Measurements from ENCODE around the gene SWAP70.

SWAP70 gene

GRCh38 chr11:9711454-9712307 lies 47.8 kb downstream of the SWAP70 start:
- Histone ChIP-seq H3K23ac (ENCODE audit: low read length in 2 of 2) (no peak overlapping the region), H3K27me3 (ENCODE audit: control insufficient read depth in 1 of 2, insufficient read depth in 1 of 2, low read length in 2 of 2) (no peaks in the 10 kb centered on the region), H2BK5ac (ENCODE audit: low read depth, low read length, poor library complexity, severe bottlenecking) (no peak overlapping the region), H3K9ac (ENCODE audit: low read length) (no peak overlapping the region), H3K79me1 (replicated peaks; ENCODE audit: low read length, poor library complexity, severe bottlenecking) (peaks cover 30% of the 10 kb centered on the region), H3K9me3 (ENCODE audit: control insufficient read depth, low read length) (no peaks in the 10 kb centered on the region), H4K91ac (ENCODE audit: low read length) (no peak overlapping the region), H4K8ac (ENCODE audit: low read length) (no peak overlapping the region), H3K4me1 (ENCODE audit: control insufficient read depth, insufficient read depth, low read depth, low read length) (peaks cover 7% of the 10 kb centered on the region), H3K27ac (ENCODE audit: low read length, poor library complexity, severe bottlenecking) (no peak overlapping the region), H2BK120ac (ENCODE audit: low read depth, low read length) (no peak overlapping the region), H3K4me2 (ENCODE audit: low read length, poor library complexity, severe bottlenecking) (no peak overlapping the region), H3K4ac (ENCODE audit: low read depth in 1 of 2, low read length in 2 of 2) (no peak overlapping the region), H2BK15ac (ENCODE audit: low read depth, poor library complexity, severe bottlenecking) (no peak overlapping the region), H3K4me3 (ENCODE audit: insufficient read depth in 1 of 2, low read depth in 1 of 2, low read length in 2 of 2) (no peak overlapping the region), H3K18ac (ENCODE audit: low read depth in 1 of 2, low read length in 2 of 2) (no peak overlapping the region), H2AFZ (ENCODE audit: low read depth, low read length) (no peak overlapping the region), H3K36me3 (ENCODE audit: control insufficient read depth in 1 of 2, insufficient read depth in 2 of 2, low read depth in 1 of 2, low read length in 2 of 2) (peaks cover 8 to 20% of the 10 kb centered on the region in 2 experiments), H3K14ac (ENCODE audit: low read length in 2 of 2) (no peak overlapping the region), H2AK5ac (ENCODE audit: low read length, severe bottlenecking) (peak overlapping the region; percentile 65), H2BK12ac (ENCODE audit: low read length in 2 of 2) (no peak overlapping the region)
- 85% methylated on average over 7 of the region's 7 CpGs for WGBS
- DNase-seq, result no peak

- no peak overlapping the region for H2BK15ac ChIP-seq (ENCODE audit: low read depth, poor library complexity, severe bottlenecking)
- peaks cover 12% of the 10 kb centered on the region for H3K4me1 ChIP-seq (ENCODE audit: control insufficient read depth, insufficient read depth, low read depth, low read length)
- no peaks in the 10 kb centered on the region for H3K27me3 ChIP-seq (ENCODE audit: control insufficient read depth in 1 of 2, insufficient read depth in 1 of 2, low read length in 2 of 2)
- H4K91ac ChIP-seq (ENCODE audit: low read length), result no peak overlapping the region
- H3K4me3 ChIP-seq (ENCODE audit: insufficient read depth in 1 of 2, low read depth in 1 of 2, low read length in 2 of 2), result no peak overlapping the region
- no peaks in the 10 kb centered on the region for H3K9me3 ChIP-seq (ENCODE audit: control insufficient read depth, low read length)
- no peak overlapping the region for H3K14ac ChIP-seq (ENCODE audit: low read length in 2 of 2)
- H3K79me1 ChIP-seq (replicated peaks; ENCODE audit: low read length, poor library complexity, severe bottlenecking), result peaks cover 28% of the 10 kb centered on the region
- no peak overlapping the region for H3K9ac ChIP-seq (ENCODE audit: low read length)
- no peak overlapping the region for H2BK12ac ChIP-seq (ENCODE audit: low read length in 2 of 2)
- no peak overlapping the region for H2AK5ac ChIP-seq (ENCODE audit: low read length, severe bottlenecking)
- no peak overlapping the region for H2BK5ac ChIP-seq (ENCODE audit: low read depth, low read length, poor library complexity, severe bottlenecking)
- H2BK120ac ChIP-seq (ENCODE audit: low read depth, low read length), result no peak overlapping the region
- no peak overlapping the region for H3K27ac ChIP-seq (ENCODE audit: low read length, poor library complexity, severe bottlenecking)
- H3K18ac ChIP-seq (ENCODE audit: low read depth in 1 of 2, low read length in 2 of 2), result no peak overlapping the region
- H2AFZ ChIP-seq (ENCODE audit: low read depth, low read length), result no peak overlapping the region
- H4K8ac ChIP-seq (ENCODE audit: low read length), result no peak overlapping the region
- H3K23ac ChIP-seq (ENCODE audit: low read length in 2 of 2), result no peak overlapping the region
- peaks cover 8 to 20% of the 10 kb centered on the region in 2 experiments for H3K36me3 ChIP-seq (ENCODE audit: control insufficient read depth in 1 of 2, insufficient read depth in 2 of 2, low read depth in 1 of 2, low read length in 2 of 2)
- DNase-seq, result no peak
- no peak overlapping the region for H3K4me2 ChIP-seq (ENCODE audit: low read length, poor library complexity, severe bottlenecking)
- whole genome bisulfite sequencing, result 93% methylated on average over 4 of the region's 5 CpGs
- no peak overlapping the region for H3K4ac ChIP-seq (ENCODE audit: low read depth in 1 of 2, low read length in 2 of 2)
Measured at GRCh38 chr11:9714272-9714940, 50.5 kb downstream of the SWAP70 start.

GRCh38 chr11:9716275-9717039 lies 52.6 kb downstream of the SWAP70 start:
- peaks cover 8% of the 10 kb centered on the region for H3K4me1 ChIP-seq (ENCODE audit: control insufficient read depth, insufficient read depth, low read depth, low read length)
- H2AFZ ChIP-seq (ENCODE audit: low read depth, low read length), result no peak overlapping the region
- H3K4me2 ChIP-seq (ENCODE audit: low read length, poor library complexity, severe bottlenecking), result no peak overlapping the region
- H2BK12ac ChIP-seq (ENCODE audit: low read length in 2 of 2), result no peak overlapping the region
- H3K4ac ChIP-seq (ENCODE audit: low read depth in 1 of 2, low read length in 2 of 2), result no peak overlapping the region
- H2BK120ac ChIP-seq (ENCODE audit: low read depth, low read length), result no peak overlapping the region
- peaks cover 11 to 24% of the 10 kb centered on the region in 2 experiments for H3K36me3 ChIP-seq (ENCODE audit: control insufficient read depth in 1 of 2, insufficient read depth in 2 of 2, low read depth in 1 of 2, low read length in 2 of 2)
- no peaks in the 10 kb centered on the region for H3K27me3 ChIP-seq (ENCODE audit: control insufficient read depth in 1 of 2, insufficient read depth in 1 of 2, low read length in 2 of 2)
- peak overlapping the region in 1 of 2 experiments; percentile 13 for H3K4me3 ChIP-seq (ENCODE audit: insufficient read depth in 1 of 2, low read depth in 1 of 2, low read length in 2 of 2)
- DNase-seq, result peak; percentile 60
- H3K9me3 ChIP-seq (ENCODE audit: control insufficient read depth, low read length), result no peaks in the 10 kb centered on the region
- peak overlapping the region; percentile 38 for H3K9ac ChIP-seq (ENCODE audit: low read length)
- no peak overlapping the region for H3K23ac ChIP-seq (ENCODE audit: low read length in 2 of 2)
- no peak overlapping the region for H4K91ac ChIP-seq (ENCODE audit: low read length)
- H2AK5ac ChIP-seq (ENCODE audit: low read length, severe bottlenecking), result peak overlapping the region; percentile 59
- peak overlapping the region; percentile 40 for H3K27ac ChIP-seq (ENCODE audit: low read length, poor library complexity, severe bottlenecking)
- H3K14ac ChIP-seq (ENCODE audit: low read length in 2 of 2), result no peak overlapping the region
- peaks cover 27% of the 10 kb centered on the region for H3K79me1 ChIP-seq (replicated peaks; ENCODE audit: low read length, poor library complexity, severe bottlenecking)
- no peak overlapping the region for H2BK5ac ChIP-seq (ENCODE audit: low read depth, low read length, poor library complexity, severe bottlenecking)
- H4K8ac ChIP-seq (ENCODE audit: low read length), result peak overlapping the region; percentile 87
- 56% methylated on average over 4 of the region's 4 CpGs for WGBS
- H2BK15ac ChIP-seq (ENCODE audit: low read depth, poor library complexity, severe bottlenecking), result no peak overlapping the region
- H3K18ac ChIP-seq (ENCODE audit: low read depth in 1 of 2, low read length in 2 of 2), result peak overlapping the region in 1 of 2 experiments; percentile 64

GRCh38 chr11:9717040-9717357 lies 53.1 kb downstream of the SWAP70 start:
- no peak overlapping the region for H3K18ac ChIP-seq (ENCODE audit: low read depth in 1 of 2, low read length in 2 of 2)
- H3K9me3 ChIP-seq (ENCODE audit: control insufficient read depth, low read length), result no peaks in the 10 kb centered on the region
- no peak overlapping the region for H2BK5ac ChIP-seq (ENCODE audit: low read depth, low read length, poor library complexity, severe bottlenecking)
- H3K36me3 ChIP-seq (ENCODE audit: control insufficient read depth in 1 of 2, insufficient read depth in 2 of 2, low read depth in 1 of 2, low read length in 2 of 2), result peaks cover 11 to 24% of the 10 kb centered on the region in 2 experiments
- H3K14ac ChIP-seq (ENCODE audit: low read length in 2 of 2), result no peak overlapping the region
- peaks cover 26% of the 10 kb centered on the region for H3K79me1 ChIP-seq (replicated peaks; ENCODE audit: low read length, poor library complexity, severe bottlenecking)
- no peak overlapping the region for H3K23ac ChIP-seq (ENCODE audit: low read length in 2 of 2)
- peak overlapping the region; percentile 40 for H3K27ac ChIP-seq (ENCODE audit: low read length, poor library complexity, severe bottlenecking)
- no peak overlapping the region for H3K4me2 ChIP-seq (ENCODE audit: low read length, poor library complexity, severe bottlenecking)
- no peak overlapping the region for H2BK12ac ChIP-seq (ENCODE audit: low read length in 2 of 2)
- no peak overlapping the region for H3K4me3 ChIP-seq (ENCODE audit: insufficient read depth in 1 of 2, low read depth in 1 of 2, low read length in 2 of 2)
- no peak overlapping the region for H4K91ac ChIP-seq (ENCODE audit: low read length)
- no peak overlapping the region for H2BK15ac ChIP-seq (ENCODE audit: low read depth, poor library complexity, severe bottlenecking)
- 96% methylated on average over 3 of the region's 3 CpGs for WGBS
- no peak overlapping the region for H4K8ac ChIP-seq (ENCODE audit: low read length)
- peak overlapping the region; percentile 38 for H3K9ac ChIP-seq (ENCODE audit: low read length)
- no peak for DNase-seq
- H2AK5ac ChIP-seq (ENCODE audit: low read length, severe bottlenecking), result peak overlapping the region; percentile 86
- no peak overlapping the region for H3K4ac ChIP-seq (ENCODE audit: low read depth in 1 of 2, low read length in 2 of 2)
- no peak overlapping the region for H2BK120ac ChIP-seq (ENCODE audit: low read depth, low read length)
- H2AFZ ChIP-seq (ENCODE audit: low read depth, low read length), result no peak overlapping the region
- H3K27me3 ChIP-seq (ENCODE audit: control insufficient read depth in 1 of 2, insufficient read depth in 1 of 2, low read length in 2 of 2), result no peaks in the 10 kb centered on the region
- peaks cover 7% of the 10 kb centered on the region for H3K4me1 ChIP-seq (ENCODE audit: control insufficient read depth, insufficient read depth, low read depth, low read length)

All from mesenchymal stem cell (in vitro differentiated cells and primary cell).